Articular chondrocyte of knee joint (primary cell): ENCODE results near the gene ZNF287. TPM values are rescaled to one million over a fixed set of nuclear protein-coding genes. Genes with fewer than 3 reads are reported as not detected.

Source experiments
- total RNA-seq: library from RNA; depleted of rRNA; stranded (reverse); fragments of >200 nt; gene quantifications from 2 replicates; pipeline ENCODE4 v1.2.3, GENCODE V29; 2012

The ZNF287 gene
- total RNA-seq = 11.2 and 12.6 TPM in 2 replicates

DNA sequence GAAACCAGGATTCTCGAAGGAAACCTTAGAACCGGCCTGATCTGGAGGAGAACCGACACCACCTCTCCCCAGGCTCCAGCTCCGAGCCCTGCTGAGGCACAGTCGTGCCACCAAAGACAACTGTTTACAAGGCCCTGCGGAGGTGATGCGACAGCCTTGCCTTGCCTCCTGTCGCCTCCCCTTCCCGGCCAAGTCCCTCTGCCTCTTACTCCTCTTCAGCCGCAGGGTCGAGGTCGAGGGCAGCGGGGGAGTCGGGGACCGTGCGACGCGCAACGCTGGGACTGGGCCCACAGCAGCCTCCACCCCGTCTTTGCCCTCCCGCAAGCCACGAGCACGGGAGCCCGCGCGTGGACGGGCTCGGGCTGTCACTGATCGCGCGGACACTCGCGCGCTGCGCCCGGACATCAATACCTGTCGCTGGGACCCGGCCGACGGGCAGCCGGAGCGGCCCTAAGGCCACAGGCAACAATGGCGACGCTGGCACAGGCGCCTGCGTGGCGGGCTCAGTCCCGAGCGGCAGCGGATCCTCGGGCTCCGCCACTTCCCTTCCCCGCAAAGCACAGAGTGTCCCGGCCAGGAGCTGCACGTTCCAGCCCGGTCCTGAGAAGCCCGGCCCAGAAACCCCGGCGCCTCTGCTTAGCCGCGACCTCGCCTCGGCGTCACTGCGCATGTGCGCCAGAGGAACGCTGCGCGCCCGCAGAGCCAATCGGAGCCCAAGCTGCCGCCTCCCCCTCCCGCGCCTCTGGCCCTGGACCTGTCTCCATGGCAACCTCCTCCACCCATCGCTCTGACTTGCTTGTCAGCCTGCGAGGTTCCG, at the start of gene ZNF287:
Gene ZNF287 (minus strand): TSS at position 664 of the 817 bp plus-strand sequence. CDS start 1,473 bp downstream, outside the sequence.

Other genes starting within 250 kb of the ZNF287 start
- gene CENPV, start 215.7 kb downstream of the ZNF287 start, total RNA-seq = 3.3 and 4.5 TPM in 2 replicates
- 1,186 and 1,336 TPM in 2 replicates for gene UBB, start 188.1 kb downstream of the ZNF287 start, total RNA-seq
- gene TRPV2, start 153.6 kb downstream of the ZNF287 start, total RNA-seq = 21.7 and 41.8 TPM in 2 replicates
- gene LRRC75A, start 77.0 kb downstream of the ZNF287 start, total RNA-seq = 1.6 and 2.1 TPM in 2 replicates
- 8.1 and 9.2 TPM in 2 replicates for gene ZNF624, start 84.6 kb upstream of the ZNF287 start, total RNA-seq
- 9.9 and 11.9 TPM in 2 replicates for gene CCDC144A, start 121.0 kb upstream of the ZNF287 start, total RNA-seq